Subcutaneous adipose tissue (tissue), 4 donors: ENCODE results near the gene PPP2R2C. TPM values are rescaled to one million over a fixed set of nuclear protein-coding genes. Genes with fewer than 3 reads are reported as not detected.

Experiments
- total RNA-seq, 4 donors: library from RNA; depleted of rRNA; stranded (reverse); fragments of >200 nt; gene quantifications; one replicate each; pipeline ENCODE4 v1.1.0, GENCODE V29; 2016
- TF ChIP-seq, protein P1 (sequence below): fragments of 450-650 bp; IDR thresholded peaks from one replicate; pipeline ENCODE4 v1.5.1; 2016; ENCODE audit warnings: low read depth, mild to moderate bottlenecking, control low read depth, antibody characterized with exemption, moderate library complexity

The PPP2R2C gene
- total RNA-seq, 4 donors from 2014 or later: 0.17 to 2.0 (median 0.49) TPM; not detected in 1

DNA sequence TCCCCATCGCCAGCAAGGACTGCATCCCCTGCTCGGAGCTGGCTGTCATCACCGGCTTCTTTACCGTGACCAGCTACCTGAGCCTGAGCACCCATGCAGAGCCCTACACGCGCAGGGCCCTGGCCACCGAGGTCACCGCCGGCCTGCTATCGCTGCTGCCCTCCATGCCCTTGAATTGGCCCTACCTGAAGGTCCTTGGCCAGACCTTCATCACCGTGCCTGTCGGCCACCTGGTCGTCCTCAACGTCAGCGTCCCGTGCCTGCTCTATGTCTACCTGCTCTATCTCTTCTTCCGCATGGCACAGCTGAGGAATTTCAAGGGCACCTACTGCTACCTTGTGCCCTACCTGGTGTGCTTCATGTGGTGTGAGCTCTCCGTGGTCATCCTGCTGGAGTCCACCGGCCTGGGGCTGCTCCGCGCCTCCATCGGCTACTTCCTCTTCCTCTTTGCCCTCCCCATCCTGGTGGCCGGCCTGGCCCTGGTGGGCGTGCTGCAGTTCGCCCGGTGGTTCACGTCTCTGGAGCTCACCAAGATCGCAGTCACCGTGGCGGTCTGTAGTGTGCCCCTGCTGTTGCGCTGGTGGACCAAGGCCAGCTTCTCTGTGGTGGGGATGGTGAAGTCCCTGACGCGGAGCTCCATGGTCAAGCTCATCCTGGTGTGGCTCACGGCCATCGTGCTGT, 171.2 kb downstream of the PPP2R2C start:
- TF ChIP-seq, protein P1, sequence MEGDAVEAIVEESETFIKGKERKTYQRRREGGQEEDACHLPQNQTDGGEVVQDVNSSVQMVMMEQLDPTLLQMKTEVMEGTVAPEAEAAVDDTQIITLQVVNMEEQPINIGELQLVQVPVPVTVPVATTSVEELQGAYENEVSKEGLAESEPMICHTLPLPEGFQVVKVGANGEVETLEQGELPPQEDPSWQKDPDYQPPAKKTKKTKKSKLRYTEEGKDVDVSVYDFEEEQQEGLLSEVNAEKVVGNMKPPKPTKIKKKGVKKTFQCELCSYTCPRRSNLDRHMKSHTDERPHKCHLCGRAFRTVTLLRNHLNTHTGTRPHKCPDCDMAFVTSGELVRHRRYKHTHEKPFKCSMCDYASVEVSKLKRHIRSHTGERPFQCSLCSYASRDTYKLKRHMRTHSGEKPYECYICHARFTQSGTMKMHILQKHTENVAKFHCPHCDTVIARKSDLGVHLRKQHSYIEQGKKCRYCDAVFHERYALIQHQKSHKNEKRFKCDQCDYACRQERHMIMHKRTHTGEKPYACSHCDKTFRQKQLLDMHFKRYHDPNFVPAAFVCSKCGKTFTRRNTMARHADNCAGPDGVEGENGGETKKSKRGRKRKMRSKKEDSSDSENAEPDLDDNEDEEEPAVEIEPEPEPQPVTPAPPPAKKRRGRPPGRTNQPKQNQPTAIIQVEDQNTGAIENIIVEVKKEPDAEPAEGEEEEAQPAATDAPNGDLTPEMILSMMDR: no peak

DNA sequence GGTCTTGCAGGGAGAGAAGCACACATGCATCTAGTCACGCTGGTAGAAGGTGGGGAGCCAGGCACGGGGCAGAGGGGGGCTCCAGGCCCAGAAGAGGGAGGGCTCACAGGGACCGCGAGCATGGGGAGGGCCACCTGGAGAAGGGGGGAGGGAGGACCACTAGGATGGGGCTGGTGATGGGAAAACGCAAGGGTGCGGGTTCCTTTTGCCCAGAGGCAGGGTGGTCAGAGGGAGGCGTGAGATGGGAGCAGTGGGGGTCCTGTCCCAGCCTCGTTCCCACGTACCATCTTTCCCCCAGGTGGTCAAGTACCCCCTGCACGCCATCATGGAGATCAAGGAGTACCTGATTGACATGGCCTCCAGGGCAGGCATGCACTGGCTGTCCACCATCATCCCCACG, 172.1 kb downstream of the PPP2R2C start:
- TF ChIP-seq, protein P1: no peak

DNA sequence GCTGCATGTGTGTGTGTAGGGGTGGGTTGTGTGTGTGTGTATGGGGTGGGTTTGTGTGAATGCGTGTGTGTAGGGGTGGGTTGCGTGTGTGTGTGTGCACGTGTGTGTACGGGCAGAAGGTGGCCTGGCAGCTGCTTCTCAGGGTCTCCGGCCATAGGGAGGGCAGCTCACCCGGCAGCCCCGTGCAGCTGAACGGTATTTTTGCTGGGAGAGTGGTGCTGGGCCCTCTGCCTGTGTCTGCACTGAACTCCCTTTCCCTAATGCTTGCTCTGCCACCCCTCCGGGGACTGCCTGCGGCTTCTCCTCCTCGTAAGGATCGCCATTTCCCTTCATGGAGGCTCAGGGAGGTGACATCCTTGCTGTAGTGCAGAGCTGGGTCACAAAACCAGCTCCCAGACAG, 172.5 kb downstream of the PPP2R2C start:
- TF ChIP-seq, protein P1: no peak

DNA sequence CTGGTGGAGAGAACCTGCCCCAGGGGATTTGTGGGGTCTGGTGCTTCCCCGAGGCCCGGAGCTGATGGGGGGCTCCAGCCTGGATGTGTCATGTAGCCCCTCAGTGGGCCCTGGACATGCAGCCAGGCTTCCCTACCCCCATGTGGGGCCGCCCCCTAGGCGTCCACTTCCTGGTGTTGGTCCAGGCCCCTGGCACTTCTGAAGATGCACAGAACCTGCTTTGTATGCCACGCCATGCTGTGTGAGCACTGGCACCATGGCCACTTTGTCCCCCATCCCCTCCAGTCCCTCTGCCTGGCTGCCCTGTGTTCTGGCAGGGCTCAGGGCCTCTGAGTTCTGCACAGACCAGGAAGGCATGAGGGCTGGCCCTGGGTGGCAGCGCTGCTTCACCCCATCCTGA, 173.6 kb downstream of the PPP2R2C start:
- TF ChIP-seq, protein P1: no peak

DNA sequence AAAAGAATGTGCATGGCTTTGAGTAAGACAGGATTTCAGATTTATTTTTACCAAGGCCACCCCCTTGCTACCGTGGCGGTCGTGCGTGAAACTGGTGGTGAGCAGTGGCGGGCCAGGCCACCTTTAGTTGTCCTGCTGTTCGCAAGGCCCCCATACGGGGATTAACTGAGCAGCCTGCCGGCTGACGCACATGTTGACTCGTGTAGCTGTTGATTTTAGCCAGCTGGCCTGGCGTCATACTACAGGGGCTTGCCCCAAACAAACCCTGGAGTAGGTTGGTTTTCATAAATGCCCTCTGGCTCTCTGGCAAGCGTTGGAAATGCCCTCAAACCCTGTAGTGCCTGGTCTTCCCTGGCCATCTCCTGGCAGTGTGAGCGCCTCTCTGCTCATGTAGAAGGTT, 174.4 kb downstream of the PPP2R2C start:
- TF ChIP-seq, protein P1: no peak

DNA sequence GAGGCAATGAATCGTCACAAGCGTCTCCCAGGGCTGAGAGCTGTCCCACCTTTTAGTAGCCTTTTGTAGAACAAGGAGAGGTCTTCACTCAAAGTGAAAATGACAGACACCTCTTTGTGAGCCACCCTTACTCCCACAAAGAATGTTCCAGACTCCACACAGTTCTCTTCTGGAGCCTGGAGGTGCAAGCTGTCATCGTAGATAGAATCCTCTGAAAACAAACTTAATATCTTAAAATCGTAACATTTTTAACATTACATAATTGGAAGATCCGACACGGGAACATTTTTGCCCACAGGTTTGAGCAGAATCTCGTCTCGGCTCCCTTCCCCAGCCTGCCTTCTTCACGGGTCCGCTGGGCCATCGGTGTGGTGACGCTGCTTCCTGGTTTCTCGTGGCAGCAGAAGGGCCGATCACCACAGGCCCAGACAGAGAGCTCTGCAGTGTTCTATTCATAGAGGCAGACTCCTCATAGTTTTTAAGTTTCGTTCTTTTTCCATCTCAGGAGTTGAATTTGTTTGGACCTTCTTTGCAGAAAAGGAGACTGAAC, 175.1 kb downstream of the PPP2R2C start:
- TF ChIP-seq, protein P1: no peak

DNA sequence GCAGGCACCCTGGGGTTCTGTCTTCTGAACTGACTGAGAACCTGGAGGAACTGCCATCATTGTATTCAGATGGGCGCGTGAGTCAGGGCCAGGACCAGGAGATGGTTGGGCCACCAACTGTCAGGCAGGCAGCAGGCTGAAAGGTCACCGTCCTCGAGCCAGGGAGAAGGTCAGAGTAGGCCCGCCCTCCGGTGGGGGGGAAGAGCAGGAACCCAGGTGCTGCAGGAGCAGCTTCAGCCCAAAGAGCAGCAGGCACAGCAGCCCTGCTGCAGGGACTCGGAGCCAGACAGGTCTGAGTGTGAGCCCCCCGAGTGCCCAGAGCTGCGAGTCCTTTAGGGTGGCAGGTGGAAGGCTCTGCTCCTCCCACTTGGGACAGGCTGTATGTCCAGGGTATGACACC, 176.4 kb downstream of the PPP2R2C start:
- TF ChIP-seq, protein P1: no peak
